DND-41 (cell line): ENCODE results near the gene PSD2.

Source experiments
- EZH2 ChIP-seq: IDR thresholded peaks from 3 replicates; pipeline ENCODE4 v1.6.1; 2012; ENCODE audit warnings: borderline replicate concordance, low read depth, mild to moderate bottlenecking, moderate library complexity, low read length, inconsistent platforms; ENCODE audit not compliant: severe bottlenecking
- TF ChIP-seq, protein P1 (sequence below): IDR thresholded peaks from 2 replicates; pipeline ENCODE4 v1.5.1; 2012; ENCODE audit warnings: borderline replicate concordance, low read length, moderate library complexity, mild to moderate bottlenecking; ENCODE audit not compliant: poor library complexity, severe bottlenecking; ENCODE audit errors: extremely low read depth

DNA sequence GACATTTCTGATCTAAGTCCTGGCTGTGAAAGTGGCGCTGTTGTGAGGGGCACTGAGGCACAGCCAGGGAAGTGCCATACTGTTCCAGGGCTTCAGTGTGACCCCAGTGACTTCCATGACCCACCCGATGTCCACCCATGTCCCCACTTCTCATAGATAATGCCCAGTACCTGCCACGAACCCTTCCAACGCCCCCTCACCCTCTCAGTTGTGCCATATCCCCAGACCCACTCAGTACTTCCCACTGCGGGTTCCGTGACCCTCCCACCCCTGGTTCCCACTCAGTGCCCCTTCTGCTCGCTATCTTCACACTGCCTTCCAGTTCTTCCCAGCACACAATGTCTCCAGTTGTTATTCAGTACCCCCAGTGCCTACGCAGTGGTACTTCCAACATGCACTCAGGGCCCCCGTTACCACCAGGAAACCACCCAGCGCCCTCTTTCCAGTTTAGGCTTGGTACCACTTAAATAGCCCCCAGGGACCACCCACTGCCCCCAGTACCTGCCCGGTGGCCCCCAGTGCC is 30.7 kb upstream of the PSD2 start:
- TF ChIP-seq, protein P1, sequence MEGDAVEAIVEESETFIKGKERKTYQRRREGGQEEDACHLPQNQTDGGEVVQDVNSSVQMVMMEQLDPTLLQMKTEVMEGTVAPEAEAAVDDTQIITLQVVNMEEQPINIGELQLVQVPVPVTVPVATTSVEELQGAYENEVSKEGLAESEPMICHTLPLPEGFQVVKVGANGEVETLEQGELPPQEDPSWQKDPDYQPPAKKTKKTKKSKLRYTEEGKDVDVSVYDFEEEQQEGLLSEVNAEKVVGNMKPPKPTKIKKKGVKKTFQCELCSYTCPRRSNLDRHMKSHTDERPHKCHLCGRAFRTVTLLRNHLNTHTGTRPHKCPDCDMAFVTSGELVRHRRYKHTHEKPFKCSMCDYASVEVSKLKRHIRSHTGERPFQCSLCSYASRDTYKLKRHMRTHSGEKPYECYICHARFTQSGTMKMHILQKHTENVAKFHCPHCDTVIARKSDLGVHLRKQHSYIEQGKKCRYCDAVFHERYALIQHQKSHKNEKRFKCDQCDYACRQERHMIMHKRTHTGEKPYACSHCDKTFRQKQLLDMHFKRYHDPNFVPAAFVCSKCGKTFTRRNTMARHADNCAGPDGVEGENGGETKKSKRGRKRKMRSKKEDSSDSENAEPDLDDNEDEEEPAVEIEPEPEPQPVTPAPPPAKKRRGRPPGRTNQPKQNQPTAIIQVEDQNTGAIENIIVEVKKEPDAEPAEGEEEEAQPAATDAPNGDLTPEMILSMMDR = no peak
- no peak for TF ChIP-seq EZH2
